Caco-2 (cell line): ENCODE data around the gene FAM118B. TPM values are rescaled to one million over a fixed set of nuclear protein-coding genes. Genes with fewer than 3 reads are reported as not detected.

Experiments
- BruUV-seq: library from RNA; stranded (reverse); fragments of 400-500 nt; replicated peaks from 2 replicates; lab custom pipeline; 2021; lab: Mats Ljungman, UMichigan
- CTCF ChIA-PET: fragments of 300-600 bp; sonication (Branson Sonifier 250); formaldehyde crosslinking; loops from one replicate; lab custom pipeline; 2022; ENCODE audit warnings: antibody characterized with exemption; lab: Charles Lee
- POLR2A ChIA-PET: fragments of 300-600 bp; sonication (Branson Sonifier 250); formaldehyde crosslinking; loops from one replicate; lab custom pipeline; 2022; ENCODE audit warnings: antibody characterized with exemption; lab: Charles Lee
- DNase-seq, 2 experiments: peaks; one replicate each; pipeline versions ENCODE4 v3.0.0 to v3.0.0-alpha.2; 2020 to 2022
- H3K27me3 ChIP-seq: replicated peaks from 2 replicates; pipeline ENCODE4 v1.6.0; 2011; ENCODE audit warnings: low read length; ENCODE audit not compliant: control insufficient read depth, insufficient read depth
- H3K36me3 ChIP-seq: 2 replicates; pipeline ENCODE4 v1.5.1; 2011; ENCODE audit warnings: low read length; ENCODE audit not compliant: control insufficient read depth, insufficient read depth
- H3K4me1 ChIP-seq: fragments of 250-450 bp; sonication (Bioruptor Pico); 2 replicates; pipeline ENCODE4 v1.5.1; 2020; ENCODE audit warnings: mild to moderate bottlenecking
- H3K4me3 ChIP-seq: 2 replicates; pipeline ENCODE4 v1.5.1; 2011; ENCODE audit warnings: low read depth, mild to moderate bottlenecking, control low read depth, low read length
- H3K9me3 ChIP-seq: fragments of 250-450 bp; sonication (Bioruptor Pico); 2 replicates; pipeline ENCODE4 v1.5.1; 2020; ENCODE audit warnings: mild to moderate bottlenecking, moderate library complexity
- H3K27ac Mint-ChIP-seq: one replicate; pipeline ENCODE4 v1.8.0; 2022; ENCODE audit warnings: mixed read lengths; ENCODE audit not compliant: unreplicated experiment
- H3K27me3 Mint-ChIP-seq: one replicate; pipeline ENCODE4 v1.8.0; 2022; ENCODE audit warnings: mixed read lengths; ENCODE audit not compliant: insufficient read depth, unreplicated experiment
- H3K36me3 Mint-ChIP-seq: one replicate; pipeline ENCODE4 v1.8.0; 2022; ENCODE audit warnings: mild to moderate bottlenecking, mixed read lengths; ENCODE audit not compliant: insufficient read depth, unreplicated experiment
- H3K4me1 Mint-ChIP-seq: one replicate; pipeline ENCODE4 v1.8.0; 2022; ENCODE audit warnings: low read depth, mixed read lengths; ENCODE audit not compliant: unreplicated experiment
- H3K4me3 Mint-ChIP-seq: one replicate; pipeline ENCODE4 v1.8.0; 2022; ENCODE audit warnings: mild to moderate bottlenecking, moderate library complexity, mixed read lengths; ENCODE audit not compliant: unreplicated experiment
- H3K9me3 Mint-ChIP-seq: one replicate; pipeline ENCODE4 v1.8.0; 2022; ENCODE audit warnings: mixed read lengths; ENCODE audit not compliant: unreplicated experiment
- CTCF ChIP-seq, 2 experiments: fragments of 200-600 bp in 1 of 2; IDR thresholded peaks; 1 replicate in 1 of 2; 2 replicates in 1 of 2; pipeline versions ENCODE4 v1.5.1 to v1.8.0; 2011 to 2022; ENCODE audit warnings: antibody characterized with exemption in 1 of 2, control low read depth in 1 of 2, inconsistent platforms in 1 of 2, low read depth in 1 of 2, low read length in 1 of 2, mild to moderate bottlenecking in 1 of 2, moderate library complexity in 1 of 2; ENCODE audit not compliant: insufficient read depth in 1 of 2, severe bottlenecking in 1 of 2, unreplicated experiment in 1 of 2
- intact Hi-C: fragments of 100-400 bp; cut with micrococcal nuclease; formaldehyde crosslinking; loops from one replicate; pipeline ENCODE4 v1.10.0; 2022; ENCODE audit not compliant: unreplicated experiment
- total RNA-seq: library from RNA; stranded (reverse); gene quantifications from 2 replicates; pipeline ENCODE4 v1.2.3, GENCODE V29; 2022

The FAM118B gene
- total RNA-seq, 1 experiment from 2014 or later, result 36.5 TPM

DNA sequence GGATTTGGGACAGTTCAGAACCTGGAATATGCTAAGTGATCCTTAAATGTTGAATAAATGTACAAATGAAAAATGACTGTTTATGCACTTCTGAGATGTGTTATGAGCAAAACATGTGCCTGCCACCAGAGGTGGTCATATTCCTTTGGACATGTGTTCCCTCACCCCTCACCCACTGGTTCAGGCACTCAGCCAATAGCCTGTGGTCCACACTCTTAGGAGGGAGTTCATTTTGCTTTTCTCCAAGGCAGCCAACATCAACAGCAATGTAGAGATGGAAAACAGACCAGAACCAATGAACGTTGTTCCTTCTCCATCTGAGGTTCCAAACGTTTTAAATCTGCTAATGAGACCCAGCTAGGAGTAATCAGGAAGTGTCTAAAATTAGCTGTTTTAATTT, 44.1 kb upstream of the FAM118B start:
- H3K27me3 Mint-ChIP-seq, result no peaks in the 10 kb centered on the region
- ChIA-PET POLR2A (no interaction called here), CTCF (no interaction called here)
- intact Hi-C loops, result no loop called here
- H3K4me1 Mint-ChIP-seq, result peaks cover 7% of the 10 kb centered on the region
- Histone ChIP-seq H3K27me3 (no peaks in the 10 kb centered on the region), H3K9me3 (no peaks in the 10 kb centered on the region), H3K4me1 (no peaks in the 10 kb centered on the region; the same call in 1 of the 2 replicates), H3K36me3 (no peaks in the 10 kb centered on the region), H3K4me3 (no peak overlapping the region)
- H3K9me3 Mint-ChIP-seq, result no peaks in the 10 kb centered on the region
- BruUV-seq, result no TSS peak
- no peak overlapping the region for H3K4me3 Mint-ChIP-seq
- H3K36me3 Mint-ChIP-seq, result no peaks in the 10 kb centered on the region
- no peak for DNase-seq
- no peak for TF ChIP-seq CTCF (IDR thresholded peaks at IDR 0.05; ENCODE audit: insufficient read depth in 1 of 2, low read depth in 1 of 2, low read length in 1 of 2, severe bottlenecking in 1 of 2, unreplicated experiment in 1 of 2)
- no peak overlapping the region for H3K27ac Mint-ChIP-seq

GRCh38 chr11:126169291-126169690, 42.3 kb upstream of the FAM118B start:
- Mint-ChIP-seq H3K27ac (no peak overlapping the region), H3K27me3 (no peaks in the 10 kb centered on the region), H3K4me1 (peaks cover 7% of the 10 kb centered on the region), H3K4me3 (no peak overlapping the region), H3K36me3 (no peaks in the 10 kb centered on the region), H3K9me3 (no peaks in the 10 kb centered on the region)
- no TSS peak for BruUV-seq
- no peaks in the 10 kb centered on the region for H3K9me3 ChIP-seq
- DNase-seq, result no peak
- ChIA-PET POLR2A (no interaction called here), CTCF (no interaction called here)
- H3K36me3 ChIP-seq, result no peaks in the 10 kb centered on the region
- no peak for TF ChIP-seq CTCF (IDR thresholded peaks at IDR 0.05; ENCODE audit: insufficient read depth in 1 of 2, low read depth in 1 of 2, low read length in 1 of 2, severe bottlenecking in 1 of 2, unreplicated experiment in 1 of 2)
- intact Hi-C loops, result no loop called here
- no peak overlapping the region for H3K4me3 ChIP-seq
- no peaks in the 10 kb centered on the region for H3K27me3 ChIP-seq
- no peaks in the 10 kb centered on the region for H3K4me1 ChIP-seq

DNA sequence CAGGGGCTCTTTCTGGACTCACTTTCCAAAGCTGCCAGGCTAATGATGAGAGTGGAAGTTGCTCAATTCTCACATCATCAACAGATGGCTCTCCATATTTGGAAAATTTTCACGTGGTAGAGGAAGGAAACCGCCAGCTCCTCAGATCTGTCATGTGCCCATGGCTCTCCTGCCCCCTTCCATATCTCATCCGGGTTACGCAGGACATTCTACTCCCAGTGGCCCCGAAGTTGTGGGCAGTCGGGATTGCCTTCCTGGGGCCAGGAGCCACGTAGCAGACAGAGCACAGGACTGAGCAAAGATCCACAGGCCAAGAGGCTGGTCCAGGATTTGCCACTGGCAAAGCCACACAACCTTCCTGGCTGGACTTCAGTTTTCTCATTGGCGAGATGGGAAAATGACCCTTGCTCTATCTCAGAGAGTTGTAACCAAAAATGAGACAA, 39.0 kb upstream of the FAM118B start:
- Mint-ChIP-seq H3K27me3 (no peaks in the 10 kb centered on the region), H3K27ac (no peak overlapping the region), H3K4me3 (no peak overlapping the region), H3K4me1 (no peaks in the 10 kb centered on the region), H3K9me3 (no peaks in the 10 kb centered on the region), H3K36me3 (no peaks in the 10 kb centered on the region)
- no TSS peak for BruUV-seq
- no peaks in the 10 kb centered on the region for H3K4me1 ChIP-seq
- no peaks in the 10 kb centered on the region for H3K27me3 ChIP-seq
- H3K4me3 ChIP-seq, result no peak overlapping the region
- ChIA-PET POLR2A (no interaction called here), CTCF (no interaction called here)
- no peaks in the 10 kb centered on the region for H3K36me3 ChIP-seq
- H3K9me3 ChIP-seq, result no peaks in the 10 kb centered on the region
- no peak for TF ChIP-seq CTCF (IDR thresholded peaks at IDR 0.05; ENCODE audit: insufficient read depth in 1 of 2, low read depth in 1 of 2, low read length in 1 of 2, severe bottlenecking in 1 of 2, unreplicated experiment in 1 of 2)
- no peak for DNase-seq
- intact Hi-C loops, result no loop called here
